ENCODE results near the gene CGB8.

GRCh38 chr19:49010453-49010852 is 38.5 kb downstream of the CGB8 start:
- no peak for TF ChIP-seq CTCF (IDR thresholded peaks at IDR 0.05)
- TF ChIP-seq POLR2A (IDR thresholded peaks at IDR 0.05): no peak
